HG03103 (cell line): Measurements from ENCODE around the gene ERC1.

Experiments
- ATAC-seq: cut with Tn5 transposase; IDR thresholded peaks from one replicate; pipeline ENCODE4 v1.9.1; 2021; ENCODE audit warnings: low read depth; ENCODE audit not compliant: unreplicated experiment

Gene ERC1

GRCh38 chr12:1280059-1280458, 289.0 kb downstream of the ERC1 start:
- no peak for ATAC-seq

DNA sequence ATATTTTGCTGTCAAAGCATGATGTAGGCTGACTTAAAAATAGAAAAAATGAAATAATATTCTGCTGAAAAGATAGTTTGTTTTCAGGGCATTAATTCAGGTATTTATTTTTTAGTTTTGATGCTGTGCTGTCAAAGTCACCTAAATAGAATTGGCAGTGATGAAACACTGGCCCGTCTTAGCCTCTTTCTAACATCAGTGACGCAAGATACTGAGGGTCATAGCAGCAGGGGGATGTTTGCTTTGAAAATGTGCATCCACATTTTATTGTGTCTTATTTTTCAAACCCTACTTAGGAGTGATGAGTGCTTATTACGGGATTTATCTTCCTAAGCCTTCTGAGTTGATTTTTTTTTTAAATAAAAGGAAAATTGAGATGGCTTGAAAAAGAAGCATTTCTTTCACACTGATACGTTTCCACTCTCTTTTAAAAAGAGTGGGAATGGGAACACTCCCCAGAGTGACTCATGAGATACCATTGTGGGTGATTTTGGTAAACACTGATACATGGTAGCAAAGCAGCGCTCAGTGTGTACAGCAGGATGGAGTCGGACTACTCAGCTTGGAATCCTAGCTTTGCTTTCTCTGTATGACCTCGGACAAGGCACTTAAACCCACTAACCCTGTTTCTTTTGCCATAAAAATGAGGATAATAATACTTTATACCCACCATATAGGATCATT, 290.8 kb downstream of the ERC1 start:
- ATAC-seq: no peak

DNA sequence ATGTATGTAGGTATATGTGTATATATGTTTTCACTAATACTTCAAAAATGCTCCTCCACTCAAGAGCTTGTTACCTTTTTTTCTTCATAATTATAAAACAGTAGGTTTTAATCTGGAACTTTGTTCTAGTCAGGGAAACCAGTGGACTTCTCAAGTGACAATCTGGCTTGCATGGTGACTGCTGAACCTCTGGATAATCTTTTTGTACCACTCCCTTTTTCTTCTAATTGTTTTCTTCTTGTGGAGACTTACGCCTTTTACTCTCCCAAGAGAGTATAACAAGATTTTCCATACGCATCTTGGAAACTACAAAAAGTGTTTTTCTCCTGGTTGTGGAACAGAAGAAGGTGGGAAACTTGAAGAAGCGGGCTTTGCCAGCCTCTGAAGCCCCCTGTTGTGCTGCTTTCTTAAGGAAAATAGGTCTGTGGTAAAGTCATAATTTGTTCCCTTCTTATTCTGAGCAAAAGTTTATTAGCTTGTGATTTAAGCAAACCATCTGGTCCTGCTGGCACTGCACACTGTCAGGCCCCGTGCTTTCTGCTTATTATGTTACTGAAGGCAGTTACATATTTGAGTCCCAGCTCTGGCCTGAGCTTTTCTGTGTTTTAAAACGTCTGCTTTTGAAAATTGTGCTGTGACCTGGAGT, 291.8 kb downstream of the ERC1 start:
- no peak for ATAC-seq

- no peak for ATAC-seq
These were observed 292.3 kb downstream of the ERC1 start for GRCh38 chr12:1283316-1283715.

DNA sequence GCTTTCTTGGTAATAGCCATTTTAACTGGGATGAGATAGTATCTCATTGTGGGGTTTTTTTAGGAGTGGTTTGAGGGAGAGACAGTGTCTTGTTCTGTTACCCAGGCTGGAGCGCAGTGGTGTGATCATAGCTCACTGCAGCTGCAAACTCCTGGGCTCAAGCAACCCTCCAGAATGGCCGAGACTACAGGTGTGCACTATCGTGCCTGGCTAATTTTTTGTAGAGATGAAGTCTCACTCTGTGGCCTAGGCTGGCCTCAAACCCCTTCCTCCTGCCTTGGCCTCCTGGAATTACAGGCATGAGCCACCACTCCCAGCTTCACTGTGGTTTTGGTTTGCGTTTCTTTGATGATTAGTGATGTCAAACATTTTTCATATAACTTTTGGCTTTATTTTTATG, 293.6 kb downstream of the ERC1 start:
- no peak for ATAC-seq

GRCh38 chr12:1287446-1287975, 296.5 kb downstream of the ERC1 start:
- ATAC-seq: no peak

DNA sequence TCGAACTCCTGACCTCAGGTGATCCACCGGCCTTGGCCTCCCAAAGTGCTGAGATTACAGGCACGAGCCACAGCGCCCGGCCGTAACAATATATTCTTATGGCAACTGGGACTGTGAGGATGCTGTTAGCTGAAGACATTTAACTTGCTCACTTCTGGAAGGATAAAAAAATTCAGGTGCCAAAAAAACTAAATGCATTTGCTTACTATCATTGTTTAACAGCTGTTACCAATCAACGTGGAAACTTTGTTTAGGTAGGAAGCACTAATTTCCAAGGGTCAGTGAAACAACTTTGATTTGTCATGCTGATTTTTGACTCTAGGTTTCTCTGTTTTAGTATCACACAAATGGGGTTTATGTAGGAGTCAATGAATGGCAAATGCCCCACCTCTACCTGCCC, 297.3 kb downstream of the ERC1 start:
- ATAC-seq: no peak

GRCh38 chr12:1289371-1290155, 298.5 kb downstream of the ERC1 start:
- no peak for ATAC-seq

DNA sequence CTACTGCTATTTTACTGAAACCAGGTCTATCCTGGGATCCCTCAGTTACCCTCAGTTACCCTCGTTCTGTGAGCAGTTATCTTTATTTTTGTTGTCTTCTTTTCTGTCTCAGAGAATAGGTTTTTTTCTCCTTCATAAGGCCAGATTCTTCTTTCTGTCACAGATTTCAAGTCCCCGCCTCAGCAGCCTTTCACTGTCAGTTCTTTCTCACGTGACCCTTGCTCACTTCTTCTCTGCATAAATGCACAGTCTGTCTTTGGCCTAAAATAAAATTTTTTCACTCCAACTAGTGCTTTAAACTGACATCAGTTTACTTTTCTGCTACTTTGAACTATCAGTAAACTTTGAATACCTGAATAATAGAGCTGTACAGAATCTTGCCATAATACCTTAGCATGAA, 299.7 kb downstream of the ERC1 start:
- ATAC-seq: no peak

DNA sequence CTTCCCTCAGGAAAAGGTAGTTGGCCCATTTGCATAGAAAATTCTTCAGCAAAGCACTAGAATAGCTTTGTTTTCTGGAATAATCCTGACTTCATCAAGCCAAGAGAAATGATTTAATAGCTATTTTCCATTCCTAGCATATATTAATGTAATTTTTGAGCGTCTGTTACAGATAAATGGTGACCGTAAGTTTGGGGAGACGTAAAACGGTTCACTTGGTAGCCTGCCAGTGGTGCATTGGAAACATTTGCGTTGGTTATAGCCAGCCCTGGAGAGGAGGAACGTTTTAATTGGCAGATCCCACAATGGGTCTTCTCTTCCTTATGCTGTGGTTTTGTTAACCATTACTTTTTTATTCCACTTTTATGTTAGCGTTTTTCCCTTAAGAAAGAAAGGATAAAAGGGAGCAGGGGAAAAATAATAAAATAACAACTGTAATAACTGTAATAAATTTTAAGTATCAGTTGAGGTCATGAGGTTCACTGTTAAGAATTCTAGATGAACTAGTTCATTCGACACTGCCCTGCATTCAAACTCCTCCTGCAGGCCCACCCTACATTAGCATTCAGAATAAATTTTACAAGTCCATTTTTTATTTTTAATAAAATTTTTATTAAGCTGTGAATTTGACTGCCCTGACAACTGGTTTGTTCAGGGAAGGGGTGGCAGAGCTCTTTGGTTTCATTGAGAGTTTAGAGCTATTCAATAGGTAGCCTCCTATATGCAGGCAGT, 300.7 kb downstream of the ERC1 start:
- ATAC-seq: no peak

GRCh38 chr12:1293901-1294300, 302.9 kb downstream of the ERC1 start:
- ATAC-seq: no peak

GRCh38 chr12:1297206-1297605, 306.2 kb downstream of the ERC1 start:
- ATAC-seq: no peak

DNA sequence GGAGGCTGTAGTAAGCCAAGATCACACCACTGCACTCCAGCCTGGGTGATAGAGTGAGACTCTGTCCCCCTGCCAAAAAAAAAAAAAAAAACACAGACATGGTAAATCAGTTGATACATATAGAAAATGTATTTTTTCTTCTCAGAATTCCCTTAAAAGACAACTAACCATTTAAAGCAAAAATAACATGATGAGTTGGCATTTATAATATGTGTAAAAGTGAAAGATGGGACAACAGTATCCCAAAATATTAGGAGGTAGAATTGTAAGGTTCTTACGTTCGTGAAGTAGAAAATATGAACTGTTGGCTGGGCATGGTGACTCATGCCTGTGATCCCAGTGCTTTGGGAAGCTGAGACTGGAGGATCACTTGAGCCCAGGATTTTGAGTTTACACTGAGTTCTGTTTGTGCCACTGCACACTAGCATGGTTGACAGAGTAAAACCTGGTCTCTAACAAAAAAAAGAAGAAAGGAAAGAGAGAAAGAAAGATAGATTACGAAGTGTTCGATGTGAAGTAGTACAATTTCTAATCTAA, 306.7 kb downstream of the ERC1 start:
- ATAC-seq: no peak

- no peak for ATAC-seq
These were observed 309.4 kb downstream of the ERC1 start for GRCh38 chr12:1300460-1300859.

GRCh38 chr12:1302201-1302870, 311.3 kb downstream of the ERC1 start:
- ATAC-seq: no peak

DNA sequence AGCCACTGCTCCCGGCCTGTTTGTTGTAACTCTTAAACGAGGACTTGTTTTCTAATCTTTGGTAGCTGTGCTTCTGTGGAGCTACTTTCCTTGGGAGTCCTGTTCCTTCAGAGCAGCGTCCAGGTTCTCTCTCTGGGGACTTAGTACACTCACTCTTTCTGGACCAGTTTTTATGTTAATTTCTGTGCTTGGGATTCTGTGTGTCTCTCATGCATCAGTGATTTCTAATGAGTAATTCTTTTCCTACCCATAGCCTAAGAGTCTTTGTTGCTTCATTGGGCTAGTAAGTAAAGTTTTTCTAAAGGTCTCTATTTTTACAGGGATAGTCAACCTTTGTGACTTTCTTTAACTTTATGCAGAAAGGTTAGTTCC, 314.0 kb downstream of the ERC1 start:
- ATAC-seq: no peak

DNA sequence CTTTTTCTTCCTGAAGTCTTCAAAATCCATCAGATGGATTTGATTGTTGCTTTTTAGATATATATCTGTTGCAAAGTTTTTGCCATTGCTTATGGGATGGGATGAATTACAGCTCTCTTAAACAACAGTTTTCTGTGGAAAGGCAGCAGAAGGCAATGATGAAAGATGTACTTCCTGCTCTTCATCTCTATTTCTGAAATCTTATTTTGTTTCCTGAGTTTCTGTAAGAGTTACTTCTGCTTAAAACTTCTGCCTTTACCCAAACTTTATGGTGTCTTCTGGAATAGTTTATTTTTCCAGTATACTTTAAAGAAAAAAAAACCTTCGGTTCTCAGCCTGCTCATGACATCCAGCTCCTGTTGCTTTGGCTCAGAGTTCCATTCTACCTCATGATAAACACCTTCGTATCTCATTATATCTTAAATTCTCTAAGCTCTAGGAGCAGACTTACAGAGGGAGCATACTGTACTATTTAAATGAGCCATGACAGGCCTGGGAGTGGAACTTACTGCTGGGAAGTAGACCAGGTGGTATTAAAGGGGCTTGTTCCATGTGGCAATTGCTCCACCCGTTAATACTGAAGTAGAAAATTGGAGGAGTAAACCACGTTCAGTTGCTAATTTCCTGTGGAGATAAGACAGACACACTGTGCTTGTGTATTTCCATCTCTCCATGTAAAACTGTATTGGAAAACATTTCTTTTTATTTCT, 314.9 kb downstream of the ERC1 start:
- no peak for ATAC-seq

DNA sequence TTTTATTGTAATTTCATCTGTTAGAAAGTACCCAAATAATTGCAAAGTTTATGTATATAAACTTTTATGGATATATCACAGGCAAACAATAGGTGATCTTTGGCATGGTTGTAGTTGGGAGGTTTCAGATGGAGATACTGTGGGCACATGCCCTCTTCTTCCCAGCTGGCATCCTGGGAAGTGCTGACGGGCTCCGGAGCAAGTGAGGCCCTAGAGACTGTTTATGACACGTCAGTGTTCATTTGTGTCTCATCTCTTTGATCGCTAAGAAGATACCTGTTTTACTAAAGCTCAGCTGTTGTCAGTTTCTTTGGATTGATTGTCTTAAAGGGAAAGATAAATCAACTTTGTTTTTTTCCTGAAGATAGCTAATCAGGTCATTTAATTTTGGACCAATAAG, 315.8 kb downstream of the ERC1 start:
- no peak for ATAC-seq

DNA sequence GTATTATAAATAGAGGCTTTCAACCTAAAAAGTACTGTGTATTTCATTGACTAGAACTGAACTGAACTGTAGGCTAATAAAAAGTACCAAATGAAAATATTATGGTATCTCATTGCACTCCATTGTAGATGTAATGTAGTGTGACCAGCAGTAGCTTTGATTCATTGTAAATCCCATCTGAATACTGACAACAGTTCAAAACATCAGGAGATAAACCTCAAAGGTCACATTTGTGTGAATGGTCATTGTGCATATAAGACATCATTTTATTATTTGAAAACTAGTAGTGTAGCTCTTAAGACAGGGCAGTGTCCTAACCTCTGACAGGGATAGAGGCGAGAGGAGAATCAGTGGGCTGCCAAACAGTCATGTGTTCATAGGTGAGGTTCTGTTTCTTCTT, 316.8 kb downstream of the ERC1 start:
- ATAC-seq: no peak
